Panc1 (cell line): ENCODE results near the gene PEPD. TPM values are rescaled to one million over a fixed set of nuclear protein-coding genes. Genes with fewer than 3 reads are reported as not detected.

ENCODE experiments used
- ATAC-seq: fragments of 200-7000 bp; cut with Tn5 transposase; 2 replicates; pipeline ENCODE4 v1.9.1; 2020; ENCODE audit warnings: mild to moderate bottlenecking, moderate library complexity
- BruUV-seq: library from RNA; stranded (reverse); fragments of 400-500 nt; replicated peaks from 2 replicates; lab custom pipeline; 2021; lab: Mats Ljungman, UMichigan
- CTCF ChIA-PET: fragments of 300-600 bp; sonication (Branson Sonifier 250); formaldehyde crosslinking; loops from one replicate; lab custom pipeline; 2022; ENCODE audit warnings: antibody characterized with exemption; lab: Charles Lee
- POLR2A ChIA-PET: fragments of 300-600 bp; sonication (Branson Sonifier 250); formaldehyde crosslinking; loops from one replicate; lab custom pipeline; 2022; ENCODE audit warnings: antibody characterized with exemption; lab: Charles Lee
- DNase-seq: peaks from one replicate; pipeline ENCODE4 v3.0.0-alpha.2; 2010; ENCODE audit warnings: low read depth, low spot score
- H3K27ac ChIP-seq: 2 replicates; pipeline ENCODE4 v1.5.1; 2011; ENCODE audit warnings: mild to moderate bottlenecking, low read length, inconsistent platforms
- H3K27me3 ChIP-seq: fragments of 200-500 bp; sonication (Bioruptor generic); 2 replicates; pipeline ENCODE4 v1.6.0; 2014; ENCODE audit warnings: low read length, inconsistent platforms; ENCODE audit not compliant: control insufficient read depth, insufficient read depth
- H3K36me3 ChIP-seq: fragments of 200-500 bp; sonication (Bioruptor generic); 2 replicates; pipeline ENCODE4 v1.5.1; 2014; ENCODE audit warnings: inconsistent platforms, mild to moderate bottlenecking, low read length, moderate library complexity; ENCODE audit not compliant: control insufficient read depth, insufficient read depth
- H3K4me1 ChIP-seq: 2 replicates; pipeline ENCODE4 v1.5.1; 2011; ENCODE audit warnings: inconsistent platforms, mild to moderate bottlenecking, low read length, moderate library complexity; ENCODE audit not compliant: control insufficient read depth, insufficient read depth
- H3K4me3 ChIP-seq, 2 experiments: 2 replicates each; pipeline ENCODE4 v1.5.1; 2011 to 2012; ENCODE audit warnings: low read depth in 2 of 2, low read length in 2 of 2, mild to moderate bottlenecking in 2 of 2, inconsistent platforms in 1 of 2, moderate library complexity in 1 of 2
- H3K9me3 ChIP-seq: fragments of 200-500 bp; sonication (Bioruptor generic); 2 replicates; pipeline ENCODE4 v1.5.1; 2014; ENCODE audit warnings: low read depth, mild to moderate bottlenecking, inconsistent platforms, low read length, moderate library complexity; ENCODE audit not compliant: control insufficient read depth, insufficient read depth
- CTCF ChIP-seq: fragments of 450-650 bp; IDR thresholded peaks from 2 replicates; pipeline ENCODE4 v1.5.1; 2017; ENCODE audit warnings: mild to moderate bottlenecking
- POLR2AphosphoS5 ChIP-seq: IDR thresholded peaks from 2 replicates; pipeline ENCODE4 v1.6.1; 2012; ENCODE audit warnings: mild to moderate bottlenecking, low read depth, low read length, moderate library complexity
- REST ChIP-seq, 2 experiments: IDR thresholded peaks; 2 replicates each; pipeline ENCODE4 v1.6.1; 2011 to 2012; ENCODE audit warnings: low read depth in 2 of 2, control low read depth in 1 of 2, low read length in 1 of 2, mild to moderate bottlenecking in 1 of 2, moderate library complexity in 1 of 2; ENCODE audit not compliant: insufficient read depth in 1 of 2
- SIN3A ChIP-seq: IDR thresholded peaks from 2 replicates; pipeline ENCODE4 v1.6.1; 2012; ENCODE audit warnings: low read depth, mild to moderate bottlenecking, low read length, moderate library complexity, borderline replicate concordance; ENCODE audit not compliant: insufficient read depth
- TCF7L2 ChIP-seq: IDR thresholded peaks from 2 replicates; pipeline ENCODE4 v1.6.1; 2011; ENCODE audit warnings: mild to moderate bottlenecking, low read depth, low read length, inconsistent platforms
- in situ Hi-C: cut with HindIII; loops from 2 replicates; pipeline ENCODE4 v1.10.0; 2016; ENCODE audit warnings: low sequenced_read_pairs, low pct_unique_long_range_greater_than_20kb
- intact Hi-C: fragments of 100-400 bp; cut with micrococcal nuclease; formaldehyde crosslinking; loops from one replicate; pipeline ENCODE4 v1.10.0; 2022; ENCODE audit not compliant: unreplicated experiment
- total RNA-seq: library from RNA; stranded (reverse); gene quantifications from one replicate; pipeline ENCODE4 v1.2.1, GENCODE V29; 2021; ENCODE audit not compliant: unreplicated experiment

Gene PEPD
- total RNA-seq, 1 experiment from 2014 or later = 102 TPM

GRCh38 chr19:33552191-33552927, 30.8 kb upstream of the PEPD start:
- POLR2A ChIA-PET = no interaction called here
- ATAC-seq (no peak), DNase-seq (no peak)
- Histone ChIP-seq H3K4me1 (no peaks in the 10 kb centered on the region), H3K4me3 (no peak overlapping the region), H3K27ac (no peak overlapping the region), H3K9me3 (no peaks in the 10 kb centered on the region), H3K27me3 (no peaks in the 10 kb centered on the region), H3K36me3 (no peaks in the 10 kb centered on the region)
- CTCF ChIA-PET = no interaction called here
- in situ Hi-C loops (no loop called here), intact Hi-C loops (no loop called here)
- BruUV-seq = no TSS peak
- TF ChIP-seq POLR2AphosphoS5 (no peak), REST (IDR thresholded peaks at IDR 0.05; ENCODE audit: insufficient read depth in 1 of 2, low read depth in 2 of 2, low read length in 1 of 2) (no peak), SIN3A (no peak), CTCF (no peak), TCF7L2 (no peak)

- BruUV-seq = no TSS peak
- H3K4me1 ChIP-seq = no peaks in the 10 kb centered on the region
- CTCF ChIA-PET = no interaction called here
- H3K27ac ChIP-seq = no peak overlapping the region
- ATAC-seq (no peak), DNase-seq (no peak)
- TF ChIP-seq REST (IDR thresholded peaks at IDR 0.05; ENCODE audit: insufficient read depth in 1 of 2, low read depth in 2 of 2, low read length in 1 of 2) = no peak
- TF ChIP-seq SIN3A = no peak
- in situ Hi-C loops (no loop called here), intact Hi-C loops (no loop called here)
- H3K9me3 ChIP-seq = no peaks in the 10 kb centered on the region
- no peaks in the 10 kb centered on the region for H3K27me3 ChIP-seq
- POLR2A ChIA-PET = no interaction called here
- H3K4me3 ChIP-seq = no peak overlapping the region
- H3K36me3 ChIP-seq = no peaks in the 10 kb centered on the region
These were observed 30.1 kb upstream of the PEPD start for GRCh38 chr19:33551676-33552075.
